ENCODE measurements around the gene LMOD2. TPM values are rescaled to one million over a fixed set of nuclear protein-coding genes. Genes with fewer than 3 reads are reported as not detected.

LMOD2 gene
- total RNA-seq, 1 donor from 2014 or later = not detected

- no peak for DNase-seq (ENCODE audit: low read depth, low spot score)
- Mint-ChIP-seq H3K9me3 (peaks cover 5% of the 10 kb centered on the region), H3K27ac (ENCODE audit: unreplicated experiment) (no peak overlapping the region), H3K27me3 (ENCODE audit: low read depth) (no peaks in the 10 kb centered on the region), H3K36me3 (ENCODE audit: low read depth) (no peaks in the 10 kb centered on the region), H3K4me3 (no peak overlapping the region), H3K4me1 (no peaks in the 10 kb centered on the region)
- no peak for TF ChIP-seq CTCF (conservative IDR thresholded peaks at IDR 0.05)
These were observed 17.6 kb downstream of the LMOD2 start for GRCh38 chr7:123673137-123673732.

- no peak for TF ChIP-seq CTCF (conservative IDR thresholded peaks at IDR 0.05)
- H3K36me3 Mint-ChIP-seq (ENCODE audit: low read depth) = no peaks in the 10 kb centered on the region
- no peak overlapping the region for H3K4me3 Mint-ChIP-seq
- no peaks in the 10 kb centered on the region for H3K27me3 Mint-ChIP-seq (ENCODE audit: low read depth)
- no peak for DNase-seq (ENCODE audit: low read depth, low spot score)
- H3K27ac Mint-ChIP-seq (ENCODE audit: unreplicated experiment) = no peak overlapping the region
- peaks cover 4% of the 10 kb centered on the region for H3K9me3 Mint-ChIP-seq
- no peaks in the 10 kb centered on the region for H3K4me1 Mint-ChIP-seq
These were observed 18.2 kb downstream of the LMOD2 start for GRCh38 chr7:123673752-123674398.

- H3K36me3 Mint-ChIP-seq (ENCODE audit: low read depth) = peaks cover 5% of the 10 kb centered on the region
- no peak overlapping the region for H3K4me3 Mint-ChIP-seq
- no peak for DNase-seq (ENCODE audit: low read depth, low spot score)
- no peaks in the 10 kb centered on the region for H3K4me1 Mint-ChIP-seq
- no peaks in the 10 kb centered on the region for H3K9me3 Mint-ChIP-seq
- TF ChIP-seq CTCF (conservative IDR thresholded peaks at IDR 0.05) = no peak
- H3K27ac Mint-ChIP-seq (ENCODE audit: unreplicated experiment) = no peak overlapping the region
- H3K27me3 Mint-ChIP-seq (ENCODE audit: low read depth) = no peaks in the 10 kb centered on the region
These were observed 18.9 kb downstream of the LMOD2 start for GRCh38 chr7:123674399-123675180.

- no peak for DNase-seq (ENCODE audit: low read depth, low spot score)
- no peak for TF ChIP-seq CTCF (conservative IDR thresholded peaks at IDR 0.05)
- no peak overlapping the region for H3K4me3 Mint-ChIP-seq
- H3K9me3 Mint-ChIP-seq = no peaks in the 10 kb centered on the region
- no peaks in the 10 kb centered on the region for H3K27me3 Mint-ChIP-seq (ENCODE audit: low read depth)
- H3K36me3 Mint-ChIP-seq (ENCODE audit: low read depth) = peaks cover 7% of the 10 kb centered on the region
- H3K27ac Mint-ChIP-seq (ENCODE audit: unreplicated experiment) = no peak overlapping the region
- no peaks in the 10 kb centered on the region for H3K4me1 Mint-ChIP-seq
These were observed 19.5 kb downstream of the LMOD2 start for GRCh38 chr7:123675181-123675473.

GRCh38 chr7:123677061-123677715, 21.5 kb downstream of the LMOD2 start:
- TF ChIP-seq CTCF (conservative IDR thresholded peaks at IDR 0.05) = no peak
- H3K4me1 Mint-ChIP-seq = no peaks in the 10 kb centered on the region
- no peak overlapping the region for H3K4me3 Mint-ChIP-seq
- H3K9me3 Mint-ChIP-seq = no peaks in the 10 kb centered on the region
- no peaks in the 10 kb centered on the region for H3K27me3 Mint-ChIP-seq (ENCODE audit: low read depth)
- DNase-seq (ENCODE audit: low read depth, low spot score) = no peak
- H3K27ac Mint-ChIP-seq (ENCODE audit: unreplicated experiment) = no peak overlapping the region
- H3K36me3 Mint-ChIP-seq (ENCODE audit: low read depth) = peaks cover 10% of the 10 kb centered on the region
